H1 (cell line): ENCODE measurements around the gene LIMA1. TPM values are rescaled to one million over a fixed set of nuclear protein-coding genes. Genes with fewer than 3 reads are reported as not detected.

Source experiments
- CTCF ChIA-PET: fragments of 300-600 bp; sonication (Branson Sonifier 250); formaldehyde crosslinking; loops from one replicate; lab custom pipeline; 2021; ENCODE audit not compliant: partially characterized antibody; lab: Charles Lee
- POLR2A ChIA-PET: fragments of 300-600 bp; sonication (Branson Sonifier 250); formaldehyde crosslinking; loops from one replicate; lab custom pipeline; 2021; ENCODE audit warnings: inconsistent platforms; ENCODE audit not compliant: partially characterized antibody; lab: Charles Lee
- DNase-seq, 2 experiments: peaks; one replicate each; pipeline versions ENCODE4 v3.0.0 to v3.0.0-alpha.2; 2010 to 2022; ENCODE audit warnings: low spot score in 2 of 2, low read depth in 1 of 2, mixed read lengths in 1 of 2
- FAIRE-seq: peaks from 2 replicates; lab custom pipeline; 2011; peaks lifted over from hg19 to GRCh38; lab: Jason Lieb, UNC
- H2AFZ ChIP-seq: 2 replicates; pipeline ENCODE4 v1.8.1; 2012; ENCODE audit warnings: low read length, inconsistent platforms
- H2AK5ac ChIP-seq: 2 replicates; pipeline ENCODE4 v1.6.1; 2013; ENCODE audit warnings: low read depth, low read length
- H2BK120ac ChIP-seq: replicated peaks from 2 replicates; pipeline ENCODE3; 2013; ENCODE audit warnings: low read depth, low read length, inconsistent platforms
- H2BK12ac ChIP-seq: 2 replicates; pipeline ENCODE4 v1.6.1; 2013; ENCODE audit warnings: low read depth, low read length
- H2BK15ac ChIP-seq: 2 replicates; pipeline ENCODE4 v1.6.1; 2013; ENCODE audit warnings: low read length
- H2BK20ac ChIP-seq: 2 replicates; pipeline ENCODE4 v1.6.1; 2013; ENCODE audit warnings: low read length
- H2BK5ac ChIP-seq: 2 replicates; pipeline ENCODE4 v1.6.1; 2013; ENCODE audit warnings: low read depth, low read length
- H3K14ac ChIP-seq: 2 replicates; pipeline ENCODE4 v1.6.1; 2013; ENCODE audit warnings: inconsistent platforms; ENCODE audit not compliant: insufficient read length
- H3K18ac ChIP-seq: 2 replicates; pipeline ENCODE4 v1.6.1; 2013; ENCODE audit warnings: low read length; ENCODE audit errors: extremely low read depth
- H3K23ac ChIP-seq: 2 replicates; pipeline ENCODE4 v1.6.1; 2013; ENCODE audit warnings: inconsistent platforms; ENCODE audit not compliant: insufficient read length
- H3K23me2 ChIP-seq: 2 replicates; pipeline ENCODE4 v1.6.1; 2013; ENCODE audit warnings: low read depth, low read length
- H3K27ac ChIP-seq: 2 replicates; pipeline ENCODE4 v1.6.1; 2011; ENCODE audit warnings: low read depth, low read length, inconsistent platforms
- H3K27me3 ChIP-seq, 4 experiments: replicated peaks in 1 of 4; 1 replicate in 1 of 4; 2 replicates in 3 of 4; pipeline versions ENCODE4 v1.6.1 to v1.8.1; 2011 to 2013; ENCODE audit warnings: low read length in 3 of 4, mild to moderate bottlenecking in 3 of 4, inconsistent platforms in 2 of 4, mixed read lengths in 2 of 4, moderate library complexity in 1 of 4; ENCODE audit not compliant: control insufficient read depth in 3 of 4, insufficient read depth in 3 of 4; ENCODE audit errors: extremely low read depth in 1 of 4
- H3K36me3 ChIP-seq, 4 experiments: 2 replicates each; pipeline versions ENCODE4 v1.6.1 to v1.8.1; 2011 to 2013; ENCODE audit warnings: mild to moderate bottlenecking in 4 of 4, low read length in 3 of 4, moderate library complexity in 2 of 4, control low read depth in 1 of 4, inconsistent platforms in 1 of 4; ENCODE audit not compliant: insufficient read depth in 4 of 4, control insufficient read depth in 2 of 4
- H3K4ac ChIP-seq: replicated peaks from 2 replicates; pipeline ENCODE3; 2013; ENCODE audit warnings: low read length, low read depth, mixed read lengths, inconsistent platforms; ENCODE audit not compliant: insufficient read length
- H3K4me1 ChIP-seq, 4 experiments: replicated peaks in 1 of 4; 1 replicate in 1 of 4; 2 replicates in 3 of 4; pipeline versions ENCODE4 v1.6.1 to v1.8.1; 2011 to 2013; ENCODE audit warnings: low read length in 3 of 4, inconsistent platforms in 2 of 4, mixed read lengths in 1 of 4; ENCODE audit not compliant: insufficient read depth in 4 of 4, control insufficient read depth in 3 of 4
- H3K4me2 ChIP-seq, 2 experiments: 2 replicates each; pipeline versions ENCODE4 v1.6.1 to v1.8.1; 2011 to 2013; ENCODE audit warnings: low read depth in 2 of 2, low read length in 2 of 2, control low read depth in 1 of 2, inconsistent platforms in 1 of 2, mild to moderate bottlenecking in 1 of 2; ENCODE audit not compliant: insufficient read depth in 1 of 2
- H3K4me3 ChIP-seq, 4 experiments: fragments of 200-600, 300-600 bp in 1 of 4; sonication (generic), shearing (Covaris generic), sonication (Bioruptor Twin) in 1 of 4; 2 replicates each; pipeline versions ENCODE4 v1.5.1 to v1.8.1; 2011 to 2016; ENCODE audit warnings: low read length in 4 of 4, low read depth in 3 of 4, control low read depth in 2 of 4, inconsistent platforms in 2 of 4, mild to moderate bottlenecking in 2 of 4, mixed read lengths in 1 of 4, moderate library complexity in 1 of 4; ENCODE audit not compliant: insufficient read depth in 2 of 4; ENCODE audit errors: extremely low read depth in 1 of 4
- H3K56ac ChIP-seq: replicated peaks from 2 replicates; pipeline ENCODE3; 2013; ENCODE audit warnings: low read depth, mild to moderate bottlenecking, mixed read lengths, low read length, inconsistent platforms; ENCODE audit not compliant: insufficient read length
- H3K79me1 ChIP-seq: 2 replicates; pipeline ENCODE4 v1.6.1; 2013; ENCODE audit warnings: low read depth, low read length, control low read depth
- H3K79me2 ChIP-seq, 2 experiments: 2 replicates each; pipeline versions ENCODE4 v1.6.1 to v1.8.1; 2012 to 2013; ENCODE audit warnings: low read length in 2 of 2, mild to moderate bottlenecking in 2 of 2, inconsistent platforms in 1 of 2; ENCODE audit not compliant: insufficient read depth in 2 of 2, control insufficient read depth in 1 of 2
- H3K9ac ChIP-seq, 4 experiments: replicated peaks in 1 of 4; 1 replicate in 1 of 4; 2 replicates in 3 of 4; pipeline versions ENCODE4 v1.6.1 to v1.8.1; 2011 to 2013; ENCODE audit warnings: low read depth in 3 of 4, low read length in 3 of 4, control low read depth in 2 of 4, mild to moderate bottlenecking in 2 of 4, moderate library complexity in 2 of 4, inconsistent platforms in 1 of 4; ENCODE audit errors: extremely low read depth in 1 of 4
- H3K9me3 ChIP-seq, 2 experiments: 2 replicates each; pipeline versions ENCODE4 v1.6.1 to v1.8.1; 2012 to 2013; ENCODE audit warnings: mild to moderate bottlenecking in 2 of 2, moderate library complexity in 2 of 2, control low read depth in 1 of 2, inconsistent platforms in 1 of 2, low read depth in 1 of 2, low read length in 1 of 2, mixed read lengths in 1 of 2; ENCODE audit not compliant: insufficient read depth in 2 of 2
- H4K20me1 ChIP-seq, 2 experiments: replicated peaks in 1 of 2; 2 replicates each; pipeline versions ENCODE3 to v1.8.1; 2011 to 2013; ENCODE audit warnings: inconsistent platforms in 2 of 2, low read length in 2 of 2, mild to moderate bottlenecking in 1 of 2; ENCODE audit not compliant: insufficient read depth in 2 of 2, control insufficient read depth in 1 of 2
- H4K5ac ChIP-seq: 2 replicates; pipeline ENCODE4 v1.6.1; 2013; ENCODE audit warnings: low read length, low read depth, mixed read lengths, inconsistent platforms; ENCODE audit not compliant: insufficient read length
- H4K8ac ChIP-seq: 2 replicates; pipeline ENCODE4 v1.8.0; 2013; ENCODE audit warnings: mild to moderate bottlenecking, moderate library complexity, low read length, inconsistent platforms; ENCODE audit not compliant: insufficient read depth; ENCODE audit errors: extremely low read depth
- H4K91ac ChIP-seq: replicated peaks from 2 replicates; pipeline ENCODE3; 2013; ENCODE audit warnings: low read length, mixed read lengths, inconsistent platforms; ENCODE audit not compliant: insufficient read length
- CTCF ChIP-seq, 3 experiments: IDR thresholded peaks; 1 replicate in 2 of 3; 2 replicates in 1 of 3; pipeline versions ENCODE4 v1.5.1 to v1.6.1; 2011; ENCODE audit warnings: low read length in 3 of 3, mild to moderate bottlenecking in 3 of 3, inconsistent platforms in 2 of 3, low read depth in 1 of 3, moderate library complexity in 1 of 3; ENCODE audit not compliant: insufficient read depth in 1 of 3; ENCODE audit errors: control extremely low read depth in 1 of 3
- EZH2 ChIP-seq: fragments of 200-600 bp; sonication (generic); IDR thresholded peaks from 2 replicates; pipeline ENCODE4 v1.7.1; 2012; ENCODE audit warnings: low read depth, mild to moderate bottlenecking, moderate library complexity, low read length, inconsistent platforms; ENCODE audit not compliant: severe bottlenecking
- JUN ChIP-seq: IDR thresholded peaks from 2 replicates; pipeline ENCODE4 v1.6.1; 2011; ENCODE audit warnings: low read depth, mild to moderate bottlenecking, improper control_type of control experiment, low read length
- NANOG ChIP-seq: IDR thresholded peaks from 2 replicates; pipeline ENCODE4 v1.6.1; 2011; ENCODE audit warnings: low read length, low read depth, mild to moderate bottlenecking, inconsistent platforms; ENCODE audit not compliant: insufficient read depth, poor library complexity, severe bottlenecking
- PHF8 ChIP-seq: fragments of 200-600 bp; sonication (generic); conservative IDR thresholded peaks from 2 replicates; pipeline ENCODE4 v1.7.1; 2012; ENCODE audit warnings: low read depth, mild to moderate bottlenecking, inconsistent platforms, low read length, moderate library complexity
- POU5F1 ChIP-seq: IDR thresholded peaks from 2 replicates; pipeline ENCODE4 v1.6.1; 2011; ENCODE audit warnings: low read depth, mild to moderate bottlenecking, low read length, moderate library complexity
- RFX5 ChIP-seq: IDR thresholded peaks from 2 replicates; pipeline ENCODE4 v1.6.1; 2011; ENCODE audit warnings: low read depth, low read length, improper control_type of control experiment, borderline replicate concordance
- SIRT6 ChIP-seq: IDR thresholded peaks from one replicate; pipeline ENCODE4 v1.7.1; 2012; ENCODE audit warnings: low read length, inconsistent platforms
- SIX5 ChIP-seq: IDR thresholded peaks from 2 replicates; pipeline ENCODE4 v1.6.1; 2011; ENCODE audit warnings: mild to moderate bottlenecking, low read depth, low read length
- SP1 ChIP-seq: IDR thresholded peaks from 2 replicates; pipeline ENCODE4 v1.6.1; 2011; ENCODE audit warnings: low read depth, low read length
- SUZ12 ChIP-seq: fragments of 200-600 bp; sonication (generic); IDR thresholded peaks from 2 replicates; pipeline ENCODE4 v1.6.1; 2012; ENCODE audit warnings: mild to moderate bottlenecking, inconsistent platforms, low read length, moderate library complexity, mixed read lengths
- TBP ChIP-seq: IDR thresholded peaks from 2 replicates; pipeline ENCODE4 v1.6.1; 2011; ENCODE audit warnings: low read depth, low read length, improper control_type of control experiment
- WGBS, 2 experiments: shearing (Covaris generic) in 1 of 2; methylation state at CpG; one replicate each; pipeline versions ENCODE4 v1.1.6 to v1.1.7; 2013 to 2015; ENCODE audit warnings: low lambda C conversion rate in 2 of 2, mixed read lengths in 2 of 2, inconsistent platforms in 1 of 2, low coverage in 1 of 2, missing lambda C conversion rate in 1 of 2; ENCODE audit not compliant: insufficient replicate concordance in 2 of 2, insufficient coverage in 1 of 2, insufficient read length in 1 of 2; ENCODE audit errors: extremely low coverage in 1 of 2, missing lambda C conversion rate in 1 of 2; 5-methylcytosine and 5-hydroxymethylcytosine counted together
- polyA plus RNA-seq, 7 experiments: library from polyadenylated mRNA; depleted of rRNA in 3 of 7; stranded (reverse) in 5 of 7; unstranded in 2 of 7; fragments of >200 nt in 5 of 7; fragments of 200-250 nt in 2 of 7; gene quantifications; 1 replicate in 5 of 7; 2 replicates in 1 of 7; 4 replicates in 1 of 7; pipeline versions ENCODE4 v1.2.1 to v1.2.3, GENCODE V29; 2011 to 2013; ENCODE audit warnings: missing spikeins in 2 of 7, mixed read lengths in 2 of 7
- total RNA-seq: library from RNA; stranded (reverse); fragmentation: NEBNext Ultra II Directional; extraction: Animal tissue kit (Norgen Biotek cat#: 25700); gene quantifications from 2 replicates; pipeline ENCODE4 v1.2.1, GENCODE V29; 2021

Gene LIMA1
- total and polyA plus RNA-seq, 2 of the 8 experiments (the other 6 are each of a cell fraction or from before 2014, with no cell fraction given) = 12.7 to 47.6 TPM

- no peak overlapping the region for H2AK5ac ChIP-seq
- H2BK15ac ChIP-seq = no peak overlapping the region
- ChIA-PET CTCF (interaction anchor here (0.6 to 1.7 kb wide), 11 partner anchors 9 to 178 kb away, joined by 3 to 6 read pairs (median 4); no protein-coding TSS in a partner anchor), POLR2A (interaction anchor here (1.5 to 1.7 kb wide), 2 partner anchors 15 to 101 kb away, joined by 4 to 6 read pairs; partner anchors contain the start of gene CERS5)
- H2BK20ac ChIP-seq = no peak overlapping the region
- no peaks in the 10 kb centered on the region for H3K9me3 ChIP-seq
- H3K56ac ChIP-seq = no peak overlapping the region
- no peak for DNase-seq
- no peak overlapping the region for H3K14ac ChIP-seq
- H3K4ac ChIP-seq = no peak overlapping the region
- no peaks in the 10 kb centered on the region for H4K20me1 ChIP-seq
- H2BK12ac ChIP-seq = no peak overlapping the region
- no peak overlapping the region for H2BK5ac ChIP-seq
- no peak for FAIRE-seq
- 95% methylated on average over 4 of the region's 4 CpGs; no CpG with 5 or more reads in 1 of the 2 experiments for WGBS, 2 experiments
- H3K27me3 ChIP-seq = no peaks in the 10 kb centered on the region
- no peaks in the 10 kb centered on the region for H3K4me1 ChIP-seq
- no peak overlapping the region for H4K8ac ChIP-seq
- H3K4me2 ChIP-seq = no peak overlapping the region
- H3K27ac ChIP-seq = no peak overlapping the region
- no peak overlapping the region for H4K5ac ChIP-seq
- H3K23ac ChIP-seq = no peak overlapping the region
- no peak overlapping the region for H3K18ac ChIP-seq
- no peaks in the 10 kb centered on the region for H3K23me2 ChIP-seq
- no peaks in the 10 kb centered on the region for H3K79me1 ChIP-seq
- peaks cover 0 to 20% (median 14%) of the 10 kb centered on the region in 4 experiments; a peak in 5 of 8 replicates for H3K36me3 ChIP-seq
- H4K91ac ChIP-seq = no peak overlapping the region
- no peak overlapping the region for H2BK120ac ChIP-seq
- no peak overlapping the region for H3K9ac ChIP-seq
- H3K4me3 ChIP-seq = no peak overlapping the region
- no peak overlapping the region for H2AFZ ChIP-seq
- no peaks in the 10 kb centered on the region for H3K79me2 ChIP-seq
- no peak for TF ChIP-seq EZH2
- no peak for TF ChIP-seq RFX5
- no peak for TF ChIP-seq SP1
- TF ChIP-seq SIX5 = no peak
- TF ChIP-seq CTCF (IDR thresholded peaks at IDR 0.05; ENCODE audit: control extremely low read depth in 1 of 3, insufficient read depth in 1 of 3, low read depth in 1 of 3, low read length in 3 of 3) = no peak
- TF ChIP-seq TBP = no peak
- TF ChIP-seq POU5F1 = no peak
- TF ChIP-seq SUZ12 = no peak
- no peak for TF ChIP-seq SIRT6
- no peak for TF ChIP-seq NANOG
- TF ChIP-seq PHF8 = no peak
- no peak for TF ChIP-seq JUN
Observed at GRCh38 chr12:50181691-50182090, 101.6 kb downstream of the LIMA1 start.
